Tibial artery (tissue), 4 donors: ENCODE measurements around the gene ARMC12.

Source experiments
- DNase-seq, 2 donors: peaks; one replicate each; pipeline ENCODE4 v3.0.0-alpha.2; 2019
- H3K27ac ChIP-seq, 2 donors: fragments of 200-600 bp; sonication (generic) in 1 of 2; 1 replicate in 1 of 2; 2 replicates in 1 of 2; pipeline ENCODE4 v1.5.1; 2018 to 2019; ENCODE audit warnings: mild to moderate bottlenecking in 1 of 2
- H3K27me3 ChIP-seq, 2 donors: fragments of 200-600 bp; sonication (generic) in 1 of 2; one replicate each; pipeline versions ENCODE4 v1.5.1 to v1.6.0; 2016 to 2019
- H3K36me3 ChIP-seq, 3 donors: fragments of 200-600 bp; sonication (generic) in 2 of 3; one replicate each; pipeline ENCODE4 v1.5.1; 2016 to 2019; ENCODE audit warnings: mild to moderate bottlenecking in 2 of 3
- H3K4me1 ChIP-seq, 4 donors: fragments of 200-600 bp; sonication (generic) in 2 of 4; 1 replicate in 3 of 4; 2 replicates in 1 of 4; pipeline ENCODE4 v1.5.1; 2016 to 2019
- H3K4me3 ChIP-seq, 2 donors: fragments of 200-600 bp; sonication (generic) in 1 of 2; 1 replicate in 1 of 2; 2 replicates in 1 of 2; pipeline ENCODE4 v1.5.1; 2018 to 2019; ENCODE audit warnings: mild to moderate bottlenecking in 2 of 2
- H3K9me3 ChIP-seq, 3 donors: fragments of 200-600 bp; sonication (generic) in 1 of 3; one replicate each; pipeline ENCODE4 v1.5.1; 2016 to 2019
- intact Hi-C: fragments of 100-400 bp; cut with DNase I; formaldehyde crosslinking; loops from one replicate; pipeline ENCODE4 v1.15.0; 2023; ENCODE audit warnings: low total_unique reads
- TF ChIP-seq, protein P1 (sequence below), 2 experiments: fragments of 200-600 bp in 1 of 2; fragments of 450-650 bp in 1 of 2; IDR thresholded peaks; one replicate each; pipeline ENCODE4 v1.5.1; 2017 to 2019; ENCODE audit warnings: antibody characterized with exemption in 2 of 2, mild to moderate bottlenecking in 1 of 2, moderate library complexity in 1 of 2

ARMC12 gene

DNA sequence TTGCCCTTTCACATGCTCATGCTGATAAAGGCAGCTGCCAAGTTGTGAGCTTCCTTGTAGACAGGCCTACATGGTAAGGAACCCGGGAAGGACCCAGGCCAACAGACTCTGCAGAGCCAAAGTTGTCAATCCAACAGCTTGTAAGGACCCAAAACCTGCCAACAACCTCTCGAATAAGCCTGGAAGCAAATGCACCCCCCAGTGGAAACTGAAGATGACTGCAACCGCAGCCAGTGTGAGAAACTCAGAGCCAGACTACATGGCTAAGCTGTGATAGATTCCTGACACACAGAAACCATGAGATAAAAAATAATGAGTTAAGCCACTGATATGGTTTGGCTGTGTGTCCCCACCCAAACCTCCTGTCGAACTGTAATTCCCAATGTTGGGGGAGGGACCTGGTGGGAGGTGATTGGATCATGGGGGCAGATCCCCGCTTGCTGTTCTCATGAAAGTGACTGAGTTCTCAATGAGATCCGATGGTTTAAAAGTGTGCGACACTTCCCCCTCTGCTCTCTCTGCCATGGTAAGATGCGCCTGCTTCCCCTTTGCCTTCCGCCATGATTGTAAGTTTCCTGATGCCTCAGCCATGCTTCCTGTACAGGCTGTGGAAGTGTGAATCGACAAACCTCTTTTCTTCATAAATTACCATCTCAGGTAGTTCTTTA lies 20.8 kb downstream of the ARMC12 start:
- TF ChIP-seq, protein P1, sequence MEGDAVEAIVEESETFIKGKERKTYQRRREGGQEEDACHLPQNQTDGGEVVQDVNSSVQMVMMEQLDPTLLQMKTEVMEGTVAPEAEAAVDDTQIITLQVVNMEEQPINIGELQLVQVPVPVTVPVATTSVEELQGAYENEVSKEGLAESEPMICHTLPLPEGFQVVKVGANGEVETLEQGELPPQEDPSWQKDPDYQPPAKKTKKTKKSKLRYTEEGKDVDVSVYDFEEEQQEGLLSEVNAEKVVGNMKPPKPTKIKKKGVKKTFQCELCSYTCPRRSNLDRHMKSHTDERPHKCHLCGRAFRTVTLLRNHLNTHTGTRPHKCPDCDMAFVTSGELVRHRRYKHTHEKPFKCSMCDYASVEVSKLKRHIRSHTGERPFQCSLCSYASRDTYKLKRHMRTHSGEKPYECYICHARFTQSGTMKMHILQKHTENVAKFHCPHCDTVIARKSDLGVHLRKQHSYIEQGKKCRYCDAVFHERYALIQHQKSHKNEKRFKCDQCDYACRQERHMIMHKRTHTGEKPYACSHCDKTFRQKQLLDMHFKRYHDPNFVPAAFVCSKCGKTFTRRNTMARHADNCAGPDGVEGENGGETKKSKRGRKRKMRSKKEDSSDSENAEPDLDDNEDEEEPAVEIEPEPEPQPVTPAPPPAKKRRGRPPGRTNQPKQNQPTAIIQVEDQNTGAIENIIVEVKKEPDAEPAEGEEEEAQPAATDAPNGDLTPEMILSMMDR (IDR thresholded peaks at IDR 0.05): no peak
- no peak for DNase-seq
- Histone ChIP-seq H3K4me1 (no peaks in the 10 kb centered on the region), H3K27ac (no peak overlapping the region), H3K9me3 (no peaks in the 10 kb centered on the region), H3K36me3 (no peaks in the 10 kb centered on the region), H3K4me3 (no peak overlapping the region), H3K27me3 (peaks cover 0 to 36% of the 10 kb centered on the region in 2 donors)
- intact Hi-C loops: no loop called here

DNA sequence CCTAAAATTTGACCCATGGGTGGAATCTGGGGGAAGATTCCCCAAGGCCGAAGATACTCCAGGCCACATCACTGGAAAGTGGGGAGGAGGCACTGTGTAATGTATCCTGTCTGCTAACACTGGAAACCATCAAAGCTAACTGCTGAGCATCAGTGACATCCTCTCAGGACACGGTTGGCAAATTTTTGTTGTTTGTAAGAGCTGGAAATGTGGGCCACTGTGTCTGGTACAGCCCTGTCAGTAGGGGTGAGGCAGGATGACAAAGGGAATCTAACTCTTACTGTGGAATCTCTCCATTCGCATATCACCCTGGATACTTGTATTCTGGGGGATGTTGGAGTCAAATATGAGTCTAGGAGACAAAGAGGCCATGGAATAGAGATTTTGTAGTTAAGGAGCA lies 22.6 kb downstream of the ARMC12 start:
- Histone ChIP-seq H3K27ac (no peak overlapping the region), H3K36me3 (no peaks in the 10 kb centered on the region), H3K4me1 (no peaks in the 10 kb centered on the region), H3K27me3 (peaks cover 0 to 48% of the 10 kb centered on the region in 2 donors), H3K9me3 (no peaks in the 10 kb centered on the region), H3K4me3 (no peak overlapping the region)
- no peak for DNase-seq
- TF ChIP-seq, protein P1 (IDR thresholded peaks at IDR 0.05): no peak
- intact Hi-C loops: no loop called here

DNA sequence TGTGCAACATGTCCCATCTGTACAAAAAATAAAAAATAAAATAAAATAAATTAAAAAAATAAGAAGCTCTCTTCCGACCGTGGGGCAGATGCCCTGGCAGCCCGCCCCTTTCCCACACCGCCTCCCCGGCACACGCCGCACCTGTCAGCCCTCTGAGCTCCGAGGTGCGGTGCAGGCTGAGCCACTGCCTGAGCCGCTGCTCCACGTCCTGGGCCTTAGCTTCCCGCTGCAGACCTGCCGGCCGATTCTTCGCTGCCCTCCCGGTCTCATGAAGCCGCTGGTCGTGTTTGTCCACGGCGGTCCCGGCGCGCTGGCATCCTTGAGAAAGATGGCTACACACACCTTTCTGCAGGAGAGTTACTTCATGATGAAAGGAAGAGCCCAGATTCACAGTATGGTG lies 28.9 kb downstream of the ARMC12 start:
- intact Hi-C loops: no loop called here
- no peaks in the 10 kb centered on the region for H3K36me3 ChIP-seq
- H3K4me3 ChIP-seq: no peak overlapping the region
- H3K4me1 ChIP-seq: no peaks in the 10 kb centered on the region
- H3K27ac ChIP-seq: no peak overlapping the region
- TF ChIP-seq, protein P1 (IDR thresholded peaks at IDR 0.05): no peak
- no peaks in the 10 kb centered on the region for H3K9me3 ChIP-seq
- DNase-seq: no peak
- peaks cover 0 to 42% of the 10 kb centered on the region in 2 donors for H3K27me3 ChIP-seq

DNA sequence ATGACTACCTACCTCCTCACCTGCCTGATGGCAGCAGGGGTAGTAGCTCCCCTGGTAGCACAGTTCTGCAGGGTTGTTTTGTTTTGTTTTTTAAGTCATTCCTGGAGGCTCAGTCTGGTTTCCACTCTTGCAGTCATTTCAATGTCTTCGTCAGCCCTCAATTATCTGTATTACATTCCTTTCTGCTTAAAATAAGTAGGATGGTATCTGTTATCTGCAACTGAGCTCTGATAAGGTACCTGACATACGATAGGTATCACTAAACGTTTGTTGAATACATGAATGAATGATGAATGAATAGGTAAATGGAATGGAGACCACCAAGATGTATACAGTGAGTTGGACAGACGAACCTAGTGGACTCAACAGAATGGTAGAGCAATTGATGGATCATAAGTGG lies 32.4 kb downstream of the ARMC12 start:
- TF ChIP-seq, protein P1 (IDR thresholded peaks at IDR 0.05): no peak
- no peak for DNase-seq
- no peaks in the 10 kb centered on the region for H3K36me3 ChIP-seq
- H3K9me3 ChIP-seq: no peaks in the 10 kb centered on the region
- H3K27ac ChIP-seq: no peak overlapping the region
- no peak overlapping the region for H3K4me3 ChIP-seq
- no peaks in the 10 kb centered on the region for H3K4me1 ChIP-seq
- H3K27me3 ChIP-seq: peaks cover 0 to 36% of the 10 kb centered on the region in 2 donors
- intact Hi-C loops: no loop called here

DNA sequence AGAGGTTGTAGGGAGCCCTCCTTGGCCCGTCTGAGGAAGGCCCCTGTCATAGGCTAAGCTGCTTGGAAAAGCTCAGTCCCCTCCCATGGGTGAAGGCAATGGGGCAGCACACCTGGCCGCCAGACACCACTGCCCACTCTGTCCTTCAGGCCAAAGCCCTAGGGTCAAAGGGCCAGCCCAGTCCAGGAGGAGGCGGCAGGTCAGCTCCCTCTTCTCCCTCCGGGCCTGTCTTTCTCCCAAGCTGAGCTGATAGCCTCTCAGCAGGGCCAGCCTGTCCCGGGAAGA lies 34.5 kb downstream of the ARMC12 start:
- Histone ChIP-seq H3K36me3 (no peaks in the 10 kb centered on the region), H3K9me3 (no peaks in the 10 kb centered on the region), H3K27me3 (peaks cover 0 to 44% of the 10 kb centered on the region in 2 donors), H3K4me1 (peaks cover 0 to 4% (median 1%) of the 10 kb centered on the region in 4 donors), H3K27ac (no peak overlapping the region), H3K4me3 (no peak overlapping the region)
- intact Hi-C loops: no loop called here
- DNase-seq: no peak
- TF ChIP-seq, protein P1 (IDR thresholded peaks at IDR 0.05): no peak
